ENCODE measurements around the gene CHD9.
"Not testable (repeated sequence)": the region's sequence is repeated elsewhere in the genome, so short reads cannot be mapped to it uniquely, and the experiment has no call there.

The CHD9 gene

GRCh38 chr16:53290520-53290919 is 235.7 kb downstream of the CHD9 start:
- DNase-seq = no peak

GRCh38 chr16:53291757-53292392 is 237.1 kb downstream of the CHD9 start:
- DNase-seq = no peak

- no peak for DNase-seq
Measured at GRCh38 chr16:53297477-53297876, 242.7 kb downstream of the CHD9 start.

- no peak for DNase-seq
Measured at GRCh38 chr16:53304334-53304733, 249.5 kb downstream of the CHD9 start.

GRCh38 chr16:53305743-53306142 is 251.0 kb downstream of the CHD9 start:
- DNase-seq = no peak

- DNase-seq = no peak
Measured at GRCh38 chr16:53309457-53309856, 254.7 kb downstream of the CHD9 start.

GRCh38 chr16:53320992-53321391 is 266.2 kb downstream of the CHD9 start:
- no peak for DNase-seq

- no peak for DNase-seq
Measured at GRCh38 chr16:53323924-53324323, 269.1 kb downstream of the CHD9 start.

- DNase-seq = not testable (repeated sequence)
Measured at GRCh38 chr16:53330991-53331390, 276.2 kb downstream of the CHD9 start.

GRCh38 chr16:53334581-53334980 is 279.8 kb downstream of the CHD9 start:
- no peak for DNase-seq

GRCh38 chr16:53337294-53337693 is 282.5 kb downstream of the CHD9 start:
- DNase-seq = no peak

- DNase-seq = no peak
Measured at GRCh38 chr16:53341792-53342191, 287.0 kb downstream of the CHD9 start.

GRCh38 chr16:53355064-53355463 is 300.3 kb downstream of the CHD9 start:
- DNase-seq = no peak

GRCh38 chr16:53356478-53357207 is 301.9 kb downstream of the CHD9 start:
- no peak for DNase-seq

GRCh38 chr16:53357208-53357586 is 302.4 kb downstream of the CHD9 start:
- DNase-seq = no peak

GRCh38 chr16:53357955-53358354 is 303.2 kb downstream of the CHD9 start:
- no peak for DNase-seq

GRCh38 chr16:53358884-53359283 is 304.1 kb downstream of the CHD9 start:
- DNase-seq = no peak

GRCh38 chr16:53369921-53370320 is 315.1 kb downstream of the CHD9 start:
- no peak for DNase-seq

- DNase-seq = no peak
Measured at GRCh38 chr16:53370827-53371226, 316.0 kb downstream of the CHD9 start.

GRCh38 chr16:53372992-53373871 is 318.4 kb downstream of the CHD9 start:
- DNase-seq = no peak

GRCh38 chr16:53374800-53375199 is 320.0 kb downstream of the CHD9 start:
- no peak for DNase-seq

GRCh38 chr16:53378138-53378537 is 323.3 kb downstream of the CHD9 start:
- no peak for DNase-seq

Measured in 8988T (cell line).